HFFc6 (cell line): Measurements from ENCODE around the gene HDAC9. TPM values are rescaled to one million over a fixed set of nuclear protein-coding genes. Genes with fewer than 3 reads are reported as not detected.
A peak's percentile ranks its signal among the peaks of the same experiment; 100 is the strongest.

Experiments
- DNase-seq: peaks from one replicate; pipeline ENCODE4 v3.0.0-alpha.2; 2018
- H3K27ac Mint-ChIP-seq: 2 replicates; pipeline ENCODE4 v1.8.0; 2020; ENCODE audit warnings: mild to moderate bottlenecking, mixed read lengths
- H3K27me3 Mint-ChIP-seq: 2 replicates; pipeline ENCODE4 v1.8.0; 2021; ENCODE audit warnings: mild to moderate bottlenecking, moderate library complexity, mixed read lengths; ENCODE audit not compliant: insufficient read depth
- H3K36me3 Mint-ChIP-seq: 2 replicates; pipeline ENCODE4 v1.8.0; 2021; ENCODE audit warnings: low read depth, mixed read lengths
- H3K4me1 Mint-ChIP-seq: 2 replicates; pipeline ENCODE4 v1.8.0; 2020; ENCODE audit warnings: low read depth, mixed read lengths
- H3K4me3 Mint-ChIP-seq: 2 replicates; pipeline ENCODE4 v1.8.0; 2020; ENCODE audit warnings: mild to moderate bottlenecking, moderate library complexity, mixed read lengths
- H3K9me3 Mint-ChIP-seq: 2 replicates; pipeline ENCODE4 v1.8.0; 2020; ENCODE audit warnings: mild to moderate bottlenecking, mixed read lengths
- total RNA-seq, 6 experiments: library from RNA; stranded (reverse); fragmentation: NEBNext Ultra II Directional; extraction: Animal tissue kit (Norgen Biotek cat#: 25700); gene quantifications; 2 replicates in 1 of 6; 3 replicates in 5 of 6; pipeline ENCODE4 v1.2.3, GENCODE V29; 2021
- TF ChIP-seq, protein P1 (sequence below): fragments of 200-600 bp; sonication (generic); IDR thresholded peaks from 2 replicates; pipeline ENCODE4 v1.5.0; 2021; ENCODE audit warnings: antibody characterized with exemption, mild to moderate bottlenecking

The HDAC9 gene
- total RNA-seq, 6 experiments from 2014 or later: 11.5 to 29.2 (median 13.2) TPM

DNA sequence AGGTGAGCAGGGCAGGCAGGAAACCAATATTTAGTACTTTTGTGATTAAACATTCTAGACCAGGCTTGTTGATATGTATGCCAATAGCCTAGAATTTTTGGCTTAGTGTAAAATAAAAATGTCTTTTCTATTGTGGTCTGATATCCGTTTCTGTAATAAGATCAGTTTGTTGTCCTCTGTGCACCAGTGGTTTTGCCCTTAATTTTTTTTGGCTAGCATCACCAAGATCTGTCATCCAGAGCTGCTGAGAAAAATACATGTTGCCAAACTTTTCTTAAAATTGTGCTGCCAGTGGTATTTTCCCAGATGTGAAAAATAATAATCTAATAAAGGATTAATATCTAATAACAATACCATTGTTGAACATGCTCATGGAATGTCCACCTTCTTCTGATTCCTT, 506.3 kb downstream of the HDAC9 start:
- H3K4me3 Mint-ChIP-seq: no peak overlapping the region
- DNase-seq: no peak
- no peaks in the 10 kb centered on the region for H3K27me3 Mint-ChIP-seq
- peaks cover 16% of the 10 kb centered on the region for H3K4me1 Mint-ChIP-seq
- H3K27ac Mint-ChIP-seq: no peak overlapping the region
- no peaks in the 10 kb centered on the region for H3K36me3 Mint-ChIP-seq
- no peaks in the 10 kb centered on the region for H3K9me3 Mint-ChIP-seq
- TF ChIP-seq, protein P1, sequence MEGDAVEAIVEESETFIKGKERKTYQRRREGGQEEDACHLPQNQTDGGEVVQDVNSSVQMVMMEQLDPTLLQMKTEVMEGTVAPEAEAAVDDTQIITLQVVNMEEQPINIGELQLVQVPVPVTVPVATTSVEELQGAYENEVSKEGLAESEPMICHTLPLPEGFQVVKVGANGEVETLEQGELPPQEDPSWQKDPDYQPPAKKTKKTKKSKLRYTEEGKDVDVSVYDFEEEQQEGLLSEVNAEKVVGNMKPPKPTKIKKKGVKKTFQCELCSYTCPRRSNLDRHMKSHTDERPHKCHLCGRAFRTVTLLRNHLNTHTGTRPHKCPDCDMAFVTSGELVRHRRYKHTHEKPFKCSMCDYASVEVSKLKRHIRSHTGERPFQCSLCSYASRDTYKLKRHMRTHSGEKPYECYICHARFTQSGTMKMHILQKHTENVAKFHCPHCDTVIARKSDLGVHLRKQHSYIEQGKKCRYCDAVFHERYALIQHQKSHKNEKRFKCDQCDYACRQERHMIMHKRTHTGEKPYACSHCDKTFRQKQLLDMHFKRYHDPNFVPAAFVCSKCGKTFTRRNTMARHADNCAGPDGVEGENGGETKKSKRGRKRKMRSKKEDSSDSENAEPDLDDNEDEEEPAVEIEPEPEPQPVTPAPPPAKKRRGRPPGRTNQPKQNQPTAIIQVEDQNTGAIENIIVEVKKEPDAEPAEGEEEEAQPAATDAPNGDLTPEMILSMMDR: no peak

DNA sequence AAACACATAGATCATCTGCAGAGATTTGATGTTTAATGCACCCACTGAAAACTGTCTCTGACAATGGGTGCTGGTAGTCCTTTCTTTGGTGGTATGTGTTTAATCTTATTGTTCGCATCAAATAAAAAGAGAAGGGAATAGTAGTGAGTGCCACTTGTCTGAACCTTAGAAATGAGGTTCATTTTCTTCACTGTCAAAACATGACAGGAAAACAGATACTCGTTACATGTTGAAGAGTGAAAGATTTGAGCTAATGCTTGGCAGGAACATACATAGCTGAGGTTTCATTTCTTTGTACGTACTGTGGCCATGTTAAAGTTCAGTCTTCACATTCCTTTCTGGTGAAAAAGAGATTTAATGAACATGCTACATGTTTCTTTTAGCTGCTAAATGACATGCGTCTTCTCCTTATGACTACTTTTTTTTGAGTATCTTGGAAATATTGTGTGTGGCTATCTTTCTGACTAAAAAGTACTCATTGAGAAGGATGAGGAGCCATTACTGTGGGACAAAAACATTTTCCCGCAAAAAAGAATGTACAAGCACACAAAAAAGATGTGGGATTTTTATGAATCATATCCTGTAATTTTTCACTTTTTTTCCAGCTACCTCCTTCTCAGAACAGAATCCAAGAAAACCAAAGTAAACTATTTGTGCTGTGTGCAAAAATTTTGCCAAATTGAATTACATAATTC, 513.8 kb downstream of the HDAC9 start:
- Mint-ChIP-seq H3K27me3 (no peaks in the 10 kb centered on the region), H3K9me3 (no peaks in the 10 kb centered on the region), H3K27ac (peak overlapping the region; percentile 61; the same call in 1 of the 2 replicates), H3K4me3 (no peak overlapping the region), H3K4me1 (peaks cover 32% of the 10 kb centered on the region), H3K36me3 (no peaks in the 10 kb centered on the region)
- DNase-seq: no peak
- TF ChIP-seq, protein P1: no peak

DNA sequence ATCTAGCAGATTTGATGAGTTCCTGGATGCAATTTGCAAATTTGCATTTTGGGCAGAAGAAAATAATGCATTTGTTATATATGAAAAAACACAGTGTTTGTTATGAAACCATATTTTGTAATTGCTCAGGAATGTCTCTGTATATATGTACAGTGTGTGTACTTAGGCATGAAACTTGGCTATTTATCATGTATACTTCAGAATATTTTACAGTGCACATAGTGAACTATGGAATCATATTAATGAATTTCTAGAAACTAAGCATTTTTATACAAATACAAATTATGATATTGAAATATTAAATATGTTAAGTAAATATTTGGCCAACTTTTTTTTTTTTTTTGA, 514.4 kb downstream of the HDAC9 start:
- no peaks in the 10 kb centered on the region for H3K27me3 Mint-ChIP-seq
- peak overlapping the region; percentile 61; the same call in 1 of the 2 replicates for H3K27ac Mint-ChIP-seq
- H3K4me1 Mint-ChIP-seq: peaks cover 37% of the 10 kb centered on the region
- H3K4me3 Mint-ChIP-seq: no peak overlapping the region
- H3K9me3 Mint-ChIP-seq: no peaks in the 10 kb centered on the region
- H3K36me3 Mint-ChIP-seq: no peaks in the 10 kb centered on the region
- no peak for DNase-seq
- TF ChIP-seq, protein P1: no peak

DNA sequence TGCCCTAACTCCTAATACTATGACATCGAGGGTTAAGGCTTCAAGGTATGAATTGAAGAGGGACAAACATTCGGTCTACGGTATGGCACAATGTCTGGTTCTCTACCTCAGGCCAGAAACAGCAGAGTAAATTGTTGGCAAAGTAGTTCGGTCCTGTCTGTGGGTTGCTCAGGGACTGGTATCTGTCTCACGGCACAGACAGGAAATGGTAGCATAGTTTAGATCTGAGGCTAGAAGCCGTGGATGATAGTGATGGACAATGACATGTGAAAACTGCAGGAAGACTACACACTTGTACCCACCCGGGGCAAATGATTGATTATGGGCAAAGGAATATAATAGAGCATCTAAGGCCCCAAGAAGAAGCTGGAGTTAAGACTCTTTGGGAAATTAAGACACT, 515.7 kb downstream of the HDAC9 start:
- Mint-ChIP-seq H3K27me3 (no peaks in the 10 kb centered on the region), H3K4me1 (peaks cover 50% of the 10 kb centered on the region), H3K9me3 (peaks cover 2% of the 10 kb centered on the region), H3K36me3 (peaks cover 4% of the 10 kb centered on the region), H3K4me3 (no peak overlapping the region), H3K27ac (peak overlapping the region; percentile 13; the same call in 1 of the 2 replicates)
- TF ChIP-seq, protein P1: no peak
- no peak for DNase-seq

DNA sequence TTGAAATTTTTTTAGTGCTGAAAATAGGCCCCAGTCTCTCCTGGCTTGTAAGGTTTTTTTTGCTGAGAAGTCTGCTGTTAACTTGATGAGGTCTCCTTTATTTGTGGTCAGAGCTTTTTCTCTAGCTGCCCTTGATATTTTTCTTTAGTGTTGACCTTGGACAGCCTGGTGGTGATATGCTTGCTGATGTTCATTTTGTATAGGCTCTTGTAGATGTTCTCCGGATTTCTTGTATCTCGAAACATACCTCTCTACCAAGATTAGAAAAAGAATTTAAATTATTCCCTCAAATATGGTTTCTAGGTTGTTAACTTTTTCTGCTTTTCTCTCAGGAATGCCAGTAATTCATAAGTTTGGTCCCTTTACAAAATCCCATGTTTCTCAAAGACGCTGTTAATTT, 519.5 kb downstream of the HDAC9 start:
- Mint-ChIP-seq H3K9me3 (peaks cover 12% of the 10 kb centered on the region), H3K4me1 (peaks cover 48% of the 10 kb centered on the region), H3K36me3 (peaks cover 25% of the 10 kb centered on the region), H3K4me3 (no peak overlapping the region), H3K27ac (no peak overlapping the region; the same call in 1 of the 2 replicates), H3K27me3 (no peaks in the 10 kb centered on the region; the same call in 1 of the 2 replicates)
- TF ChIP-seq, protein P1: no peak
- no peak for DNase-seq
